ENCODE measurements around the gene FAM32A.

FAM32A gene

GRCh38 chr19:16185123-16185767 lies at the start of gene FAM32A:
Gene FAM32A, plus strand, starts transcription at chr19:16185410. Its CDS starts 33 bp downstream, at chr19:16185443.
- TF ChIP-seq CTCF (conservative IDR thresholded peaks at IDR 0.05) = no peak
- peak within 1 kb of the TSS; percentile 86 for H3K27ac ChIP-seq

GRCh38 chr19:16135430-16136127 lies 49.6 kb upstream of the FAM32A start:
- H3K27ac ChIP-seq = no peak overlapping the region
- no peak for TF ChIP-seq CTCF (conservative IDR thresholded peaks at IDR 0.05)

- no peak overlapping the region for H3K27ac ChIP-seq
- no peak for TF ChIP-seq CTCF (conservative IDR thresholded peaks at IDR 0.05)
Measured at GRCh38 chr19:16136185-16136999, 48.8 kb upstream of the FAM32A start.

- H3K27ac ChIP-seq = no peak overlapping the region
- no peak for TF ChIP-seq CTCF (conservative IDR thresholded peaks at IDR 0.05)
Measured at GRCh38 chr19:16139752-16140151, 45.5 kb upstream of the FAM32A start.

- no peak for TF ChIP-seq CTCF (conservative IDR thresholded peaks at IDR 0.05)
- H3K27ac ChIP-seq = no peak overlapping the region; the same call in 1 of the 2 replicates
Measured at GRCh38 chr19:16141043-16141442, 44.2 kb upstream of the FAM32A start.

- no peak for TF ChIP-seq CTCF (conservative IDR thresholded peaks at IDR 0.05)
- peak overlapping the region; percentile 84 for H3K27ac ChIP-seq
Measured at GRCh38 chr19:16142032-16142580, 43.1 kb upstream of the FAM32A start.

All from VCaP (cell line).